ENCODE measurements around the gene MYCN.

DNA sequence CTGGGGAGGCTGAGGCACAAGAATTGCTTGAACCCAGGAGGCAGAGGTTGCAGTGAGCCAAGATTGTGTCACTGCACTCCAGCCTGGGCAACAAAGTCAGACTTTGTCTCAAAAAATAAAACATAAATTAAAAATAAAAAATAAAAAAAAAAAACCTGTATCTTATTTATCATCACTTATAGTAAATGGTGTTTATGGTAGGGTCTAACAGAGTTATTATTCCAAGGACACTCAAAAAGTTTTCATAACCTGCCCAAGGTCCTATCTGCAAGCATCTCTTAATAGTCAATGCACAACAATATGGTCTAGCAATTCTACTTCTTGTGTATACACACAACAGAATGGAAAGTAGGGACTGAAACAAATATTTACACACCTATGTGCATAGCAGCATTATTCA lies 47.3 kb upstream of the MYCN start:
- TF ChIP-seq MAFK (IDR thresholded peaks at IDR 0.05; ENCODE audit: low read depth, low read length) (no peak), EZH2 (IDR thresholded peaks at IDR 0.05; ENCODE audit: low read depth, low read length, severe bottlenecking) (no peak), CTBP2 (IDR thresholded peaks at IDR 0.05; ENCODE audit: borderline replicate concordance, insufficient read depth, insufficient read length, low read length) (no peak), SP1 (IDR thresholded peaks at IDR 0.05; ENCODE audit: low read depth, low read length) (no peak), ZNF274 (IDR thresholded peaks at IDR 0.05; ENCODE audit: borderline replicate concordance, extremely low read depth, low read length) (no peak), CREB1 (IDR thresholded peaks at IDR 0.05) (no peak), RBBP5 (IDR thresholded peaks at IDR 0.05; ENCODE audit: borderline replicate concordance, low read depth, low read length) (no peak), NRF1 (IDR thresholded peaks at IDR 0.05; ENCODE audit: low read depth, low read length) (no peak), POLR2AphosphoS5 (IDR thresholded peaks at IDR 0.05; ENCODE audit: low read depth, low read length) (no peak), SUZ12 (IDR thresholded peaks at IDR 0.05; ENCODE audit: low read length) (no peak), POLR2A (IDR thresholded peaks at IDR 0.05; ENCODE audit: control extremely low read depth in 1 of 2, low read depth in 2 of 2, low read length in 2 of 2) (no peak), GABPA (IDR thresholded peaks at IDR 0.05; ENCODE audit: borderline replicate concordance, insufficient read depth, low read length) (no peak), CBX8 (IDR thresholded peaks at IDR 0.05; ENCODE audit: borderline replicate concordance, low read depth, low read length) (no peak)
- TF ChIP-seq, protein P1, sequence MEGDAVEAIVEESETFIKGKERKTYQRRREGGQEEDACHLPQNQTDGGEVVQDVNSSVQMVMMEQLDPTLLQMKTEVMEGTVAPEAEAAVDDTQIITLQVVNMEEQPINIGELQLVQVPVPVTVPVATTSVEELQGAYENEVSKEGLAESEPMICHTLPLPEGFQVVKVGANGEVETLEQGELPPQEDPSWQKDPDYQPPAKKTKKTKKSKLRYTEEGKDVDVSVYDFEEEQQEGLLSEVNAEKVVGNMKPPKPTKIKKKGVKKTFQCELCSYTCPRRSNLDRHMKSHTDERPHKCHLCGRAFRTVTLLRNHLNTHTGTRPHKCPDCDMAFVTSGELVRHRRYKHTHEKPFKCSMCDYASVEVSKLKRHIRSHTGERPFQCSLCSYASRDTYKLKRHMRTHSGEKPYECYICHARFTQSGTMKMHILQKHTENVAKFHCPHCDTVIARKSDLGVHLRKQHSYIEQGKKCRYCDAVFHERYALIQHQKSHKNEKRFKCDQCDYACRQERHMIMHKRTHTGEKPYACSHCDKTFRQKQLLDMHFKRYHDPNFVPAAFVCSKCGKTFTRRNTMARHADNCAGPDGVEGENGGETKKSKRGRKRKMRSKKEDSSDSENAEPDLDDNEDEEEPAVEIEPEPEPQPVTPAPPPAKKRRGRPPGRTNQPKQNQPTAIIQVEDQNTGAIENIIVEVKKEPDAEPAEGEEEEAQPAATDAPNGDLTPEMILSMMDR (IDR thresholded peaks at IDR 0.05; ENCODE audit: control extremely low read depth in 1 of 3, insufficient read depth in 1 of 3, low read depth in 1 of 3, low read length in 3 of 3) = no peak
